Left ventricle myocardium inferior (tissue), 1 donor: ENCODE results near the gene LARGE1. TPM values are rescaled to one million over a fixed set of nuclear protein-coding genes. Genes with fewer than 3 reads are reported as not detected.

Experiments
- DNase-seq: peaks from one replicate; pipeline ENCODE4 v3.0.0-alpha.2; 2020
- H3K27ac ChIP-seq: fragments of 200-600 bp; replicated peaks from 2 replicates; pipeline ENCODE4 v1.8.0; 2021
- H3K27me3 ChIP-seq: fragments of 200-600 bp; 2 replicates; pipeline ENCODE4 v1.8.0; 2021; ENCODE audit warnings: low read depth
- H3K36me3 ChIP-seq: fragments of 200-600 bp; 2 replicates; pipeline ENCODE4 v1.8.0; 2021
- H3K4me1 ChIP-seq: fragments of 200-600 bp; 2 replicates; pipeline ENCODE4 v1.8.0; 2021
- H3K4me3 ChIP-seq: fragments of 200-600 bp; 2 replicates; pipeline ENCODE4 v1.8.0; 2021; ENCODE audit warnings: mild to moderate bottlenecking, moderate library complexity
- H3K9me3 ChIP-seq: fragments of 200-600 bp; replicated peaks from 2 replicates; pipeline ENCODE4 v1.8.0; 2021
- intact Hi-C: fragments of 100-400 bp; cut with micrococcal nuclease; formaldehyde crosslinking; loops from one replicate; pipeline ENCODE4 v1.11.0; 2022
- total RNA-seq: library from RNA; stranded (reverse); fragmentation: NEBNext Ultra II Directional; extraction: Animal tissue kit (Norgen Biotek cat#: 25700); gene quantifications from one replicate; pipeline ENCODE4 v1.2.1, GENCODE V29; 2021
- TF ChIP-seq, protein P1 (sequence below): fragments of 200-600 bp; IDR thresholded peaks from 2 replicates; pipeline ENCODE4 v1.8.0; 2021; ENCODE audit warnings: antibody characterized with exemption, mild to moderate bottlenecking, borderline replicate concordance
- donor health status: DM: no; HTN: yes; CAD: no; lungs with severe emphysema.

Gene LARGE1
- total RNA-seq, 1 donor from 2014 or later, result 117 TPM

DNA sequence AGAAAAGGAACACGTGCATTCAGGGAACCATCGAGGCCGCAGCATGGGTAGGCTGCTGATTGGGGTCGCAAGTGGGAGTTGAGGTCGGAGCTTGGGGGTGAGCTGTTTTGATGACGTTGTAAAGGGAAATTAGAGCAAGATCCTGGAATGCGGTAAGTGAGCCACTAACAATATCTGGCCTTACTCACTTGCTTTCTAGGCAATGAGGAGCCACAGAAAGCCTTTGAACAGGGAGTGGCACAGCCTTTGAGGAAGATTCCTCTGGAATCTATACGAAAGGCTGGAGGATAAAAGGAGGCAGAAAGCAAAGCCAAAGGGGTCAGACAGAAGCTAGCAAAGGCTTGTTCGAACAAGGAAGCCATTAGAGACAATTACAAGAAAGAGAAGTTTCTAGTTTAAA, 197.5 kb downstream of the LARGE1 start:
- intact Hi-C loops, result no loop called here
- Histone ChIP-seq H3K4me3 (no peak overlapping the region), H3K36me3 (no peaks in the 10 kb centered on the region), H3K27ac (no peak overlapping the region), H3K9me3 (no peaks in the 10 kb centered on the region), H3K4me1 (peaks cover 52% of the 10 kb centered on the region), H3K27me3 (no peaks in the 10 kb centered on the region)
- DNase-seq, result no peak
- TF ChIP-seq, protein P1, sequence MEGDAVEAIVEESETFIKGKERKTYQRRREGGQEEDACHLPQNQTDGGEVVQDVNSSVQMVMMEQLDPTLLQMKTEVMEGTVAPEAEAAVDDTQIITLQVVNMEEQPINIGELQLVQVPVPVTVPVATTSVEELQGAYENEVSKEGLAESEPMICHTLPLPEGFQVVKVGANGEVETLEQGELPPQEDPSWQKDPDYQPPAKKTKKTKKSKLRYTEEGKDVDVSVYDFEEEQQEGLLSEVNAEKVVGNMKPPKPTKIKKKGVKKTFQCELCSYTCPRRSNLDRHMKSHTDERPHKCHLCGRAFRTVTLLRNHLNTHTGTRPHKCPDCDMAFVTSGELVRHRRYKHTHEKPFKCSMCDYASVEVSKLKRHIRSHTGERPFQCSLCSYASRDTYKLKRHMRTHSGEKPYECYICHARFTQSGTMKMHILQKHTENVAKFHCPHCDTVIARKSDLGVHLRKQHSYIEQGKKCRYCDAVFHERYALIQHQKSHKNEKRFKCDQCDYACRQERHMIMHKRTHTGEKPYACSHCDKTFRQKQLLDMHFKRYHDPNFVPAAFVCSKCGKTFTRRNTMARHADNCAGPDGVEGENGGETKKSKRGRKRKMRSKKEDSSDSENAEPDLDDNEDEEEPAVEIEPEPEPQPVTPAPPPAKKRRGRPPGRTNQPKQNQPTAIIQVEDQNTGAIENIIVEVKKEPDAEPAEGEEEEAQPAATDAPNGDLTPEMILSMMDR, result no peak

DNA sequence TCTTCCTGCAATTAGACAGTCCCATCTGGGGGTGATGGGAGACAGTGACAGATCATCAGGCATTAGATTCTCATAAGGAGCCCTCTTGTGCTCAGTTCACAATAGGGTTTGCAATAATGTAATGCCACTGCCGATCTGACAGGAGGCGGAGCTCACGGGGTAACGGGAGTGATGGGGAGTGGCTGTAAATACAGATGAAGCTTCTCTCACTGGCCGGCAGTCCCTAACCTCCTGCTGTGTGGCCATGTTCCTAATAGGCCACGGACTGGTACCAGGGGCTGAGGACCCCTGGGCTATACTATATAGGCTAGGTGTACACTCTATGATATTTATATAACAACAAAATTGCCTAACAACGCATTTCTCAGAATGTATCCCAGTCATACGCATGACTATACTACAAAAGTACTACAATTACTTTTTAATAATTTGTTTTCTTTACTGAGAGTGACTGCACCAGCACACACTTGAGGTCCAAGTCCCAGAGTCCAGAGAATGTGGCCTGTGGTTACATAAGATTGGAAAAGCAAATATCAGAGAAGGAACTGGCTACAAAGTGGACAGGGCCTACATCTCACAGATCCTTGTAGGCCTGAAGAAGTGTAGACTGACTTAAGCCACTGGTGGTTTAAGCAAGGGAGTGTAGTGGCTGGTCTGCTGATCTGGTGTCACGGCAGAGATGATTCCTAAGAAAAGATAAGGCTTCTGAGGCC, 200.0 kb downstream of the LARGE1 start:
- Histone ChIP-seq H3K4me3 (no peak overlapping the region), H3K4me1 (peaks cover 36% of the 10 kb centered on the region), H3K36me3 (no peaks in the 10 kb centered on the region), H3K9me3 (no peaks in the 10 kb centered on the region), H3K27me3 (no peaks in the 10 kb centered on the region), H3K27ac (no peak overlapping the region)
- TF ChIP-seq, protein P1, result no peak
- no peak for DNase-seq
- intact Hi-C loops, result no loop called here

GRCh38 chr22:33717694-33718396, 202.4 kb downstream of the LARGE1 start:
- Histone ChIP-seq H3K4me3 (no peak overlapping the region), H3K36me3 (no peaks in the 10 kb centered on the region), H3K27me3 (no peaks in the 10 kb centered on the region), H3K4me1 (peaks cover 15% of the 10 kb centered on the region), H3K27ac (peak overlapping the region; percentile 69), H3K9me3 (peaks cover 19% of the 10 kb centered on the region)
- intact Hi-C loops, result no loop called here
- DNase-seq, result no peak
- TF ChIP-seq, protein P1, result no peak

- Histone ChIP-seq H3K27ac (no peak overlapping the region), H3K36me3 (no peaks in the 10 kb centered on the region), H3K4me3 (no peak overlapping the region), H3K4me1 (peaks cover 15% of the 10 kb centered on the region), H3K9me3 (peaks cover 19% of the 10 kb centered on the region), H3K27me3 (no peaks in the 10 kb centered on the region)
- TF ChIP-seq, protein P1, result no peak
- no peak for DNase-seq
- intact Hi-C loops, result no loop called here
These were observed 204.9 kb downstream of the LARGE1 start for GRCh38 chr22:33715237-33715985.

DNA sequence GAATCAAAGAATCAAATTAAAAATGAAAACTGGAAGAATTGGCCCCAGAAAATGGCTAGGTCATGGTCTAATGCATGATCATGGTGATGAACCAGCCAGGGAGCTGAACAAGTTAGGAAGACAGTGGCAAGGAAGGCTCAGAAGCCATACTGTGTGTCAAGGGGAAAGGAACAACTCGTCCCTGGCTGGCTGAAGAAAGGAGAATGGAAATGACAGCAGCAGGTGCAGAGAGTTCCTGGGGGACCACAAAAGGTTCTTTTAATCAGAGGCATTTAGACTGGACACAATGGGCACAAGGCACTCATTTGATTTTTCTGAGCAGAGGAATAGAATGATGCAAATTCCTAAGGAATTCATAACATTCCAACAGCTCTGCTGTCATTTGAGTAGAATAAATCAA, 209.9 kb downstream of the LARGE1 start:
- no peaks in the 10 kb centered on the region for H3K27me3 ChIP-seq
- peaks cover 31% of the 10 kb centered on the region for H3K4me1 ChIP-seq
- intact Hi-C loops, result no loop called here
- H3K27ac ChIP-seq, result no peak overlapping the region
- no peak for DNase-seq
- TF ChIP-seq, protein P1, result no peak
- peaks cover 19% of the 10 kb centered on the region for H3K9me3 ChIP-seq
- no peaks in the 10 kb centered on the region for H3K36me3 ChIP-seq
- no peak overlapping the region for H3K4me3 ChIP-seq
